HepG2 (cell line): Measurements from ENCODE around the gene HSPA5. TPM values are rescaled to one million over a fixed set of nuclear protein-coding genes. Genes with fewer than 3 reads are reported as not detected.
A peak's percentile ranks its signal among the peaks of the same experiment; 100 is the strongest.

Source experiments
- ARID2 ChIP-seq: sonication (generic); formaldehyde crosslinking; IDR thresholded peaks from 2 replicates; pipeline ENCODE4 v1.8.1; 2022; ENCODE audit warnings: mild to moderate bottlenecking, missing genetic modification reagents, borderline replicate concordance
- CAMTA2 ChIP-seq: sonication (generic); formaldehyde crosslinking; IDR thresholded peaks from 2 replicates; pipeline ENCODE4 v1.4.0; 2020; ENCODE audit warnings: mild to moderate bottlenecking, missing genetic modification reagents, borderline replicate concordance
- CCDC6 ChIP-seq: sonication (generic); formaldehyde crosslinking; IDR thresholded peaks from 2 replicates; pipeline ENCODE4 v1.8.1; 2022; ENCODE audit warnings: mild to moderate bottlenecking, missing genetic modification reagents, moderate library complexity
- HES4 ChIP-seq: sonication (generic); formaldehyde crosslinking; IDR thresholded peaks from 2 replicates; pipeline ENCODE4 v1.9.0; 2021; ENCODE audit warnings: mild to moderate bottlenecking, missing genetic modification reagents, borderline replicate concordance
- KLF15 ChIP-seq: sonication (generic); formaldehyde crosslinking; IDR thresholded peaks from 2 replicates; pipeline ENCODE4 v1.8.1; 2023; ENCODE audit warnings: borderline replicate concordance, mild to moderate bottlenecking, inconsistent platforms, missing genetic modification reagents, mixed read lengths
- KLF9 ChIP-seq: IDR thresholded peaks from 2 replicates; pipeline ENCODE4 v1.6.1; 2016; ENCODE audit warnings: low read depth
- NR1H2 ChIP-seq: sonication (generic); formaldehyde crosslinking; IDR thresholded peaks from 2 replicates; pipeline ENCODE4 v1.8.1; 2022; ENCODE audit warnings: low read depth, missing genetic modification reagents, borderline replicate concordance
- ONECUT2 ChIP-seq: sonication (generic); formaldehyde crosslinking; IDR thresholded peaks from 2 replicates; pipeline ENCODE4 v1.4.0; 2020; ENCODE audit warnings: missing genetic modification reagents
- PRPF4 ChIP-seq: fragments of 200-400 bp; formaldehyde crosslinking; IDR thresholded peaks from 2 replicates; pipeline ENCODE4 v1.6.1; 2016; ENCODE audit warnings: low read length, low read depth; ENCODE audit not compliant: poor library complexity, severe bottlenecking
- RFX1 ChIP-seq: fragments of 450-650 bp; IDR thresholded peaks from 2 replicates; pipeline ENCODE4 v1.6.1; 2017
- ZFP62 ChIP-seq: sonication (generic); formaldehyde crosslinking; IDR thresholded peaks from 2 replicates; pipeline ENCODE4 v1.4.0; 2020; ENCODE audit warnings: missing genetic modification reagents
- ZKSCAN8 ChIP-seq: IDR thresholded peaks from 2 replicates; pipeline ENCODE4 v1.6.1; 2016; ENCODE audit warnings: borderline replicate concordance, missing genetic modification reagents, missing compliant biosample characterization
- ZNF263 ChIP-seq: sonication (generic); formaldehyde crosslinking; IDR thresholded peaks from 2 replicates; pipeline ENCODE4 v1.4.0; 2020; ENCODE audit warnings: missing genetic modification reagents
- ZNF317 ChIP-seq: sonication (generic); formaldehyde crosslinking; IDR thresholded peaks from 2 replicates; pipeline ENCODE4 v1.5.0; 2020; ENCODE audit warnings: mild to moderate bottlenecking, missing genetic modification reagents
- ZNF34 ChIP-seq: sonication (generic); formaldehyde crosslinking; IDR thresholded peaks from 2 replicates; pipeline ENCODE4 v1.4.0; 2020; ENCODE audit warnings: mild to moderate bottlenecking, missing genetic modification reagents, borderline replicate concordance
- ZNF430 ChIP-seq: sonication (generic); formaldehyde crosslinking; IDR thresholded peaks from 2 replicates; pipeline ENCODE4 v1.9.0; 2021; ENCODE audit warnings: mild to moderate bottlenecking, missing genetic modification reagents
- ZNF512B ChIP-seq: sonication (generic); formaldehyde crosslinking; IDR thresholded peaks from 2 replicates; pipeline ENCODE4 v1.5.1; 2020; ENCODE audit warnings: missing genetic modification reagents, mild to moderate bottlenecking, borderline replicate concordance
- ZNF629 ChIP-seq: sonication (generic); formaldehyde crosslinking; conservative IDR thresholded peaks from 2 replicates; pipeline ENCODE4 v1.5.0; 2020; ENCODE audit warnings: missing genetic modification reagents
- ZNF670 ChIP-seq: sonication (generic); formaldehyde crosslinking; IDR thresholded peaks from 2 replicates; pipeline ENCODE4 v1.8.0; 2022; ENCODE audit warnings: mild to moderate bottlenecking, missing genetic modification reagents, borderline replicate concordance
- ZNF674 ChIP-seq: sonication (generic); formaldehyde crosslinking; IDR thresholded peaks from 2 replicates; pipeline ENCODE4 v1.5.0; 2020; ENCODE audit warnings: low read depth, mild to moderate bottlenecking, missing genetic modification reagents
- ZNF724P ChIP-seq: sonication (generic); formaldehyde crosslinking; IDR thresholded peaks from 2 replicates; pipeline ENCODE4 v1.8.0; 2022; ENCODE audit warnings: missing genetic modification reagents, borderline replicate concordance
- ZNF781 ChIP-seq: sonication (generic); formaldehyde crosslinking; IDR thresholded peaks from 2 replicates; pipeline ENCODE4 v1.5.1; 2020; ENCODE audit warnings: borderline replicate concordance, mild to moderate bottlenecking, missing genetic modification reagents; ENCODE audit errors: not compliant biosample characterization
- ZSCAN31 ChIP-seq: sonication (generic); formaldehyde crosslinking; IDR thresholded peaks from 2 replicates; pipeline ENCODE4 v1.5.0; 2020; ENCODE audit warnings: low read depth, mild to moderate bottlenecking, missing genetic modification reagents
- polyA plus RNA-seq, 8 experiments: library from polyadenylated mRNA; depleted of rRNA in 3 of 8; stranded (reverse) in 7 of 8; unstranded in 1 of 8; fragments of >200 nt; fragmentation: Illumina TruSeq in 4 of 8; extraction: Trizol in 4 of 8; gene quantifications; 2 replicates each; pipeline versions ENCODE4 v1.2.1 to v1.2.3, GENCODE V29; 2011 to 2016; ENCODE audit warnings: low read depth in 4 of 8, missing spikeins in 1 of 8, mixed read lengths in 1 of 8; ENCODE audit not compliant: insufficient read depth in 1 of 8
- total RNA-seq, 5 experiments: library from RNA; depleted of rRNA; stranded (reverse); fragments of >200 nt; fragmentation: Illumina TruSeq; extraction: Trizol; gene quantifications; 2 replicates each; pipeline ENCODE4 v1.2.3, GENCODE V29; 2016; ENCODE audit warnings: low read depth in 1 of 5
- TF ChIP-seq, protein P1 (sequence below): sonication (generic); formaldehyde crosslinking; IDR thresholded peaks from 2 replicates; pipeline ENCODE4 v1.4.0; 2020; ENCODE audit warnings: mild to moderate bottlenecking, low read depth, missing genetic modification reagents

Gene HSPA5
- total and polyA plus RNA-seq, 2 of the 13 experiments (the other 11 are each of a cell fraction or from before 2014, with no cell fraction given), result 201 to 206 TPM

GRCh38 chr9:125189361-125190289, 51.5 kb downstream of the HSPA5 start, which contains the start of gene PPP6C (continued):
- TF ChIP-seq ZNF670 (CRISPR knock-in tag), result 0 out of 2 replicates have a peak, but pooled peaks have one; percentile 37
- no peak for TF ChIP-seq ARID2 (CRISPR knock-in tag)
- no peak for TF ChIP-seq ZFP62 (CRISPR knock-in tag)
- TF ChIP-seq ZSCAN31 (CRISPR knock-in tag), result peak; percentile 91
- no peak for TF ChIP-seq ZNF629
- no peak for TF ChIP-seq PRPF4
- TF ChIP-seq RFX1, result no peak
- TF ChIP-seq NR1H2, result no peak
- TF ChIP-seq ZNF781 (CRISPR knock-in tag), result no peak
- no peak for TF ChIP-seq ZNF674 (CRISPR knock-in tag)
- no peak for TF ChIP-seq KLF15
- TF ChIP-seq ONECUT2 (CRISPR knock-in tag), result no peak
- 0 out of 2 replicates have a peak, but pooled peaks have one; percentile 23 for TF ChIP-seq HES4
- TF ChIP-seq, protein P1, sequence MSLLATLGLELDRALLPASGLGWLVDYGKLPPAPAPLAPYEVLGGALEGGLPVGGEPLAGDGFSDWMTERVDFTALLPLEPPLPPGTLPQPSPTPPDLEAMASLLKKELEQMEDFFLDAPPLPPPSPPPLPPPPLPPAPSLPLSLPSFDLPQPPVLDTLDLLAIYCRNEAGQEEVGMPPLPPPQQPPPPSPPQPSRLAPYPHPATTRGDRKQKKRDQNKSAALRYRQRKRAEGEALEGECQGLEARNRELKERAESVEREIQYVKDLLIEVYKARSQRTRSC (CRISPR knock-in tag), result no peak
- peak; percentile 85; the same call in 1 of the 2 replicates for TF ChIP-seq CCDC6 (CRISPR knock-in tag)
- no peak for TF ChIP-seq ZNF34
- TF ChIP-seq KLF9, result no peak
- TF ChIP-seq ZNF263 (CRISPR knock-in tag), result no peak
- TF ChIP-seq ZKSCAN8 (CRISPR knock-in tag), result peak; percentile 66; the same call in 1 of the 2 replicates
- TF ChIP-seq ZNF724P, result no peak
- TF ChIP-seq ZNF317, result no peak
- TF ChIP-seq ZNF512B (CRISPR knock-in tag), result no peak
- peak; percentile 88 for TF ChIP-seq ZNF430 (CRISPR knock-in tag)
- TF ChIP-seq CAMTA2 (CRISPR knock-in tag), result no peak
